ENCODE measurements around the gene UGT1A10.
"Not testable (repeated sequence)": the region's sequence is repeated elsewhere in the genome, so short reads cannot be mapped to it uniquely, and the experiment has no call there.

Gene UGT1A10

GRCh38 chr2:233655943-233656342 lies 19.7 kb downstream of the UGT1A10 start:
- not testable (repeated sequence) for DNase-seq, ATAC-seq

GRCh38 chr2:233656443-233656842 lies 20.2 kb downstream of the UGT1A10 start:
- DNase-seq, result no peak
- no peak for ATAC-seq

DNA sequence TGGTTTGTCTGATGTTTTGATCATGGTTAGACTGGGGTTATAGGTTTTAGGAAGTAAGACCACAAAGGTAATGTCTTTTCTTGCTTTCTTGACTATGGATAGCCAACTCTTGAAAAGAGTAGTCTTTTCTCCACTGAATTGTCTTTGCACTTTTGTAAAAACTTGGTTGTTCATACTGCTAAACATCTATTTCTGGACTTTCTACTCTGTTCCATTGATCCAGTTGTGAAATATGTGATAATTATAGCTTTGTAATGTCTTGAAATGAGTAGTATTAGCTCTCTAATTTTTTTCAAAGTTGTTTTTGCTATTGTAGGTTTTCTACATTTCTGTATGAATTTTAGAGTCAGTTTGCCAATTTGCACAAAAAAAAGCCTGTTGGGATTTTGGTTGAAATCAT lies 22.4 kb downstream of the UGT1A10 start:
- ATAC-seq (no peak), DNase-seq (no peak)

- no peak for DNase-seq
- ATAC-seq, result no peak
Measured at GRCh38 chr2:233663911-233664310, 27.7 kb downstream of the UGT1A10 start.

- DNase-seq, result no peak
- ATAC-seq, result no peak
Measured at GRCh38 chr2:233668605-233669260, 32.5 kb downstream of the UGT1A10 start.

GRCh38 chr2:233671290-233672161 lies 35.3 kb downstream of the UGT1A10 start, which contains the start of gene UGT1A9:
Gene UGT1A9 (plus strand): TSS chr2:233671898. CDS start chr2:233671935, 37 bp downstream.
- DNase-seq, result no peak
- ATAC-seq, result no peak

- ATAC-seq (no peak), DNase-seq (no peak)
Measured at GRCh38 chr2:233672886-233673285, 36.6 kb downstream of the UGT1A10 start.

DNA sequence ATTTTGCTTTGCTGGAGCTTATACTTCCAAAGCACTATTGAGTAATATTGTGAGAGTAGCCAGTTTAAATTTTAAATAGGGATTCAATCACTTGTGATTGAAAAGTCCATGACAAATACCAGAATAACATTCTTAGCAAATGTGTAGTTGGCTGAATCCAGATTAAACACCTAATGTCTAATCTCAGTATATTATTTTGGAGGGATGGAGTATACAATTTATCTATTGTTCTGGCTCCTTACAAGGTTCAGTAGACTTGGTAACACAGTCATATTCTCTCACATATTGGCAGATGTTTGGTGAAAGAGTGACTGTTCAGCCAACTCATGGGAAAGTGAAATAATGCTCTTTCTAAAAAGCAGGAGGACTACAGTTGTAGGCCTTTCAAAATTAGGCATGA lies 37.6 kb downstream of the UGT1A10 start:
- no peak for DNase-seq
- no peak for ATAC-seq

GRCh38 chr2:233674314-233674713 lies 38.1 kb downstream of the UGT1A10 start:
- no peak for ATAC-seq
- DNase-seq, result no peak

DNA sequence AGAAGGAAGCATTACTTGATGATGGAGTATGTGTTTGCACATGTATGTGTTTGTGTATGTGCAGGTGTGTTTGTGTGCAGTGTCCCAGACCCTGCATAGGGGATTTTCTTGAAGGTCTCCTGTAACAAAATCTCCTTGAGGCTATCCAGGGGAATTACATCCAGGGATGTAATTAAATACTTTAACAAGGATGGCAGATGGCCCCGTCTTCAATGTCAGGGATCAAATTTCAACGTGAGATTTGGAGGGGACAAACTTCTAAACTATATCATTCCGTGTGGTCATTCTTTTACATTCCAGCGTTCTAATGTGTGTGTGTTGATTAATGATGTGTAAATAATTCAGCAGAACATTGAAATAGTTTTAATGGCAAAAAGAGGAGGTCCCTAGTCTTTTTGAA lies 38.7 kb downstream of the UGT1A10 start:
- no peak for DNase-seq
- no peak for ATAC-seq

- no peak for DNase-seq
- ATAC-seq, result no peak
Measured at GRCh38 chr2:233676046-233676445, 39.8 kb downstream of the UGT1A10 start.

DNA sequence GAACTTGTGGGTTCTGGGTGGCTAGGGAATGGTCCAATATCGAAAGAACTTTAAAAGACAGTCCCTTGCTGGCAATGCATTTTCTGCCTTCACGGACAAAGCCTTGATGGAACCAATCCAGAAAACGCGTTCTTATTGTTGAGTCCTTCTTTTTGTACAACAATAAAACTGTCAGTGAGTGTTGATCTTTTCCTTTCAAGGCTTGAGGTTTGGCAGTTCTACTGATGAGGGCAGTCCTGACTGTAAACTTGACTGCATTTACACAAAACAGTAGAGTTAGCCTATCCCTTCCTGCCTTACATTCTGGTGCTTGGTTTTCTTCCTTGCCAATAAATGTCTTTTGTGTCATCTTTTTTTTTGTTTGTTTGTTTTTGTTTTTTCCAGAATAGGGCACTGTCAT lies 42.9 kb downstream of the UGT1A10 start:
- no peak for ATAC-seq
- no peak for DNase-seq

- no peak for DNase-seq
Measured at GRCh38 chr2:233680361-233681045, 44.3 kb downstream of the UGT1A10 start.

GRCh38 chr2:233681521-233682099 lies 45.4 kb downstream of the UGT1A10 start, which contains the start of gene UGT1A7:
Gene UGT1A7 (plus strand): TSS chr2:233681901. CDS start chr2:233681938, 37 bp downstream.
- ATAC-seq (no peak), DNase-seq (no peak)

More at GRCh38 chr2:233680361-233681045, 44.3 kb downstream of the UGT1A10 start:
- no peak for ATAC-seq

GRCh38 chr2:233684640-233685039 lies 48.4 kb downstream of the UGT1A10 start:
- ATAC-seq (no peak), DNase-seq (no peak)

DNA sequence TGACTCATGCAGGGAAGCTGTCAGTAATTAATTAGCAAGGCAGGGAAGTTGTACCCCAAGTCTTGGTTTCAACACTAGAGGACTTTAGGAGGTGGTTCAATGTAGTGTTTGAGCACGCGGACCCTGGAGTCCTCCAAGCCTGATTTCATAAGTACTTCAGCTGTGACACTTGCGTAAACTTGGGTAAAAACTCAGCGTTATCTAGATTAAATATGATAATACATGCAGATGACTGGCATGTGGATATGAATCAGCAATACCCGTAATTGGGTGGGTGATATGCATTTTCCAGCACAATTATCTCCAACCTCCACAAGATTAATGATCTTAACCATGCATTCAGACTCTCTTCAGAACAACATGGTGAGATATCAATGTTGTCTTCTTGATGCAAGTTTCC lies 50.7 kb downstream of the UGT1A10 start:
- ATAC-seq, result no peak

DNA sequence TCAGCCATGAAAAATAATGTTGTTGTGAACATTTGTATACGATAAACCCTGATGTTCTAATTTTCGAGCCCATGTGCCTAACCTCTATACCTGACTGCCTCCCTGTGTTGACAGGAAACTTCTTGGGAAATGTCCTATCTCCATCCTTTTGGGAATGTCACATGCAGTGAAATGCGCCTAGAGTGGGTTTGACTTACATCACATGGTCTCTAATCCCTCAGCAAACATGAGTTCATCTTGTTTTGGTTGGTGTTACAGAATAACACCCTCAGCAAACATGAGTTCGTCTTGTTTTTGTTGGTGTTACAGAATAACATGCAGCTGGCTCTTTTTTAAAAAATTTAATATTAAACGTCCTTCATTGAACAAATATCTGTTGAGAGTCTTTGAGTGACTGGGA lies 52.1 kb downstream of the UGT1A10 start:
- DNase-seq (no peak), ATAC-seq (no peak)

More for the DNA sequence above, 50.7 kb downstream of the UGT1A10 start:
- no peak for DNase-seq

GRCh38 chr2:233689031-233689430 lies 52.8 kb downstream of the UGT1A10 start:
- DNase-seq (no peak), ATAC-seq (no peak)

DNA sequence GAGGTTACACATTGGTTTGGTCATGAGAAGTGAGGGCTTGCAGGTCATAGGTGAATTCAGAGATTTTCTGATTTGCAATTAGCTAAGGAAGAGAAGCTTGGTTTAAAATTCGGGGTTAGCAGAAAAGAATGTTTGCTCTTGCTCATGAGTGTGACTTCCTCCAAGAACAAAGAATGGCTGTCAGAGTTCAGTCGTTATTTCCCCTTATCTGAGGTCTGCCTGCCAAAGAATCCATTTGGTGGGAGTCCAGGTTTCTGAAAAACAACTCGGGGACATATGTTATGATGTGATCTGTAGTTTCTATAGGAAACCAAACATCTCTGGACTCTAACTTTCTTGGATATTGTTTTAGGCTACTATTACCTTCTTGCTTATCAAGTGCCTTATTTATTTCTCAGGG lies 53.3 kb downstream of the UGT1A10 start:
- ATAC-seq, result no peak
- no peak for DNase-seq

DNA sequence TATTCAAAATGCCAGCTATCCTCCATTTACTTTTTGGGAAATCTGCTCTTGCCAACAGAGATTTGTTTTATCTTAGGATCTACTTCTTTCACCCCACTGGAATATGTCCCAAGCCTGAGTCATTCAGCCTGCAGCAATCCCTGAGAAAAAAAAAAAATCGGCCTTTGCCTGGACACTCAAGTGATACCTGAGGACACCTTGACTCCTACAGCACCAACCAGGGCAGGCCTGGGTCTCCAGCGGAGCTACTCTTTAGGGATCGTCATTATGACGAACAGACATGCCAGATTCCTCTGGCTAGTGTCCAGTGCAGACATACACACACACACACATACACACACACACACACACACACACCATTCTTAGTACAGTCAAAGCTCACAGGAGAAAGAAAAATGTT lies 54.2 kb downstream of the UGT1A10 start:
- no peak for DNase-seq

GRCh38 chr2:233691443-233692433 lies 55.5 kb downstream of the UGT1A10 start:
- no peak for DNase-seq
- ATAC-seq, result no peak

More for the DNA sequence above, 54.2 kb downstream of the UGT1A10 start:
- ATAC-seq, result no peak
